HepG2 (cell line): ENCODE data around the gene PTMA. TPM values are rescaled to one million over a fixed set of nuclear protein-coding genes. Genes with fewer than 3 reads are reported as not detected.
A peak's percentile ranks its signal among the peaks of the same experiment; 100 is the strongest.

Source experiments
- ASH2L ChIP-seq: fragments of 300-600, 200-600 bp; sonication (generic); IDR thresholded peaks from 2 replicates; pipeline ENCODE4 v1.7.0; 2017; ENCODE audit warnings: low read depth, mild to moderate bottlenecking, moderate library complexity, mixed read lengths, low read length; ENCODE audit not compliant: insufficient read length
- CEBPG ChIP-seq: IDR thresholded peaks from 2 replicates; pipeline ENCODE4 v1.6.1; 2016
- EED ChIP-seq: sonication (generic); formaldehyde crosslinking; IDR thresholded peaks from 2 replicates; pipeline ENCODE4 v1.5.0; 2020; ENCODE audit warnings: mild to moderate bottlenecking, missing genetic modification reagents
- IRF2 ChIP-seq: IDR thresholded peaks from 2 replicates; pipeline ENCODE4 v1.6.1; 2018; ENCODE audit warnings: missing genetic modification reagents, missing compliant biosample characterization
- MTA1 ChIP-seq: sonication (generic); formaldehyde crosslinking; IDR thresholded peaks from 2 replicates; pipeline ENCODE4 v1.4.0; 2020; ENCODE audit warnings: missing genetic modification reagents, mild to moderate bottlenecking, borderline replicate concordance
- NFKBIZ ChIP-seq: IDR thresholded peaks from 2 replicates; pipeline ENCODE4 v1.6.1; 2018; ENCODE audit warnings: missing genetic modification reagents, missing compliant biosample characterization
- PRDM10 ChIP-seq: sonication (generic); formaldehyde crosslinking; IDR thresholded peaks from 2 replicates; pipeline ENCODE4 v1.4.0; 2020; ENCODE audit warnings: low read depth, missing genetic modification reagents
- RFX5 ChIP-seq: IDR thresholded peaks from 2 replicates; pipeline ENCODE4 v1.6.1; 2011; ENCODE audit warnings: low read depth, low read length, improper control_type of control experiment
- SMAD9 ChIP-seq: sonication (generic); formaldehyde crosslinking; IDR thresholded peaks from 2 replicates; pipeline ENCODE4 v1.5.1; 2020; ENCODE audit warnings: mild to moderate bottlenecking, missing genetic modification reagents
- SP140L ChIP-seq: sonication (generic); formaldehyde crosslinking; IDR thresholded peaks from 2 replicates; pipeline ENCODE4 v1.4.0; 2020; ENCODE audit warnings: missing genetic modification reagents, borderline replicate concordance
- TCF7 ChIP-seq: sonication (generic); IDR thresholded peaks from 2 replicates; pipeline ENCODE4 v1.6.1; 2016; ENCODE audit warnings: antibody characterized with exemption, low read depth
- TIGD3 ChIP-seq: sonication (generic); formaldehyde crosslinking; IDR thresholded peaks from 2 replicates; pipeline ENCODE4 v1.5.1; 2020; ENCODE audit warnings: mild to moderate bottlenecking, missing genetic modification reagents, borderline replicate concordance
- ZIK1 ChIP-seq: sonication (generic); formaldehyde crosslinking; IDR thresholded peaks from 2 replicates; pipeline ENCODE4 v1.5.0; 2020; ENCODE audit warnings: mild to moderate bottlenecking, low read depth, missing genetic modification reagents, borderline replicate concordance
- ZNF20 ChIP-seq: sonication (generic); formaldehyde crosslinking; IDR thresholded peaks from 2 replicates; pipeline ENCODE4 v1.4.0; 2020; ENCODE audit warnings: mild to moderate bottlenecking, moderate library complexity, missing genetic modification reagents
- ZNF614 ChIP-seq: IDR thresholded peaks from 2 replicates; pipeline ENCODE4 v1.6.1; 2018; ENCODE audit warnings: missing biosample characterization, missing genetic modification reagents, inconsistent platforms, borderline replicate concordance
- ZNF720 ChIP-seq: sonication (generic); formaldehyde crosslinking; IDR thresholded peaks from 2 replicates; pipeline ENCODE4 v1.4.0; 2020; ENCODE audit warnings: missing genetic modification reagents
- ZSCAN29 ChIP-seq: sonication (generic); formaldehyde crosslinking; conservative IDR thresholded peaks from 2 replicates; pipeline ENCODE4 v1.4.0; 2020; ENCODE audit warnings: mild to moderate bottlenecking, missing genetic modification reagents
- ZUFSP ChIP-seq: sonication (generic); formaldehyde crosslinking; IDR thresholded peaks from 2 replicates; pipeline ENCODE4 v1.9.0; 2021; ENCODE audit warnings: missing genetic modification reagents, mild to moderate bottlenecking, borderline replicate concordance
- polyA plus RNA-seq, 8 experiments: library from polyadenylated mRNA; depleted of rRNA in 3 of 8; stranded (reverse) in 7 of 8; unstranded in 1 of 8; fragments of >200 nt; fragmentation: Illumina TruSeq in 4 of 8; extraction: Trizol in 4 of 8; gene quantifications; 2 replicates each; pipeline versions ENCODE4 v1.2.1 to v1.2.3, GENCODE V29; 2011 to 2016; ENCODE audit warnings: low read depth in 4 of 8, missing spikeins in 1 of 8, mixed read lengths in 1 of 8; ENCODE audit not compliant: insufficient read depth in 1 of 8
- total RNA-seq, 5 experiments: library from RNA; depleted of rRNA; stranded (reverse); fragments of >200 nt; fragmentation: Illumina TruSeq; extraction: Trizol; gene quantifications; 2 replicates each; pipeline ENCODE4 v1.2.3, GENCODE V29; 2016; ENCODE audit warnings: low read depth in 1 of 5

PTMA gene
- total and polyA plus RNA-seq, 2 of the 13 experiments (the other 11 are each of a cell fraction or from before 2014, with no cell fraction given) = 190 to 1,086 TPM

- no peak; the same call in 1 of the 2 replicates for TF ChIP-seq TIGD3 (CRISPR knock-in tag)
- 0 out of 2 replicates have a peak, but pooled peaks have one; percentile 6 for TF ChIP-seq TCF7
- TF ChIP-seq ZSCAN29 (CRISPR knock-in tag) = no peak
- TF ChIP-seq EED (CRISPR knock-in tag) = no peak
- 0 out of 2 replicates have a peak, but pooled peaks have one; percentile 16 for TF ChIP-seq RFX5
- peak; percentile 35 for TF ChIP-seq ZIK1 (CRISPR knock-in tag)
- no peak for TF ChIP-seq SP140L (CRISPR knock-in tag)
- no peak for TF ChIP-seq SMAD9
- peak; percentile 77 for TF ChIP-seq ASH2L
- 0 out of 2 replicates have a peak, but pooled peaks have one; percentile 21 for TF ChIP-seq ZNF720 (CRISPR knock-in tag)
- TF ChIP-seq PRDM10 (CRISPR knock-in tag) = 0 out of 2 replicates have a peak, but pooled peaks have one; percentile 31
- no peak for TF ChIP-seq NFKBIZ
- peak; percentile 92; the same call in 1 of the 2 replicates for TF ChIP-seq ZNF614 (CRISPR knock-in tag)
- TF ChIP-seq ZUFSP (CRISPR knock-in tag) = no peak
- TF ChIP-seq ZNF20 = no peak; the same call in 1 of the 2 replicates
- TF ChIP-seq IRF2 (CRISPR knock-in tag) = 0 out of 2 replicates have a peak, but pooled peaks have one; percentile 66
- no peak; the same call in 1 of the 2 replicates for TF ChIP-seq MTA1
- TF ChIP-seq CEBPG = no peak
Measured at GRCh38 chr2:231707927-231708772, at the start of gene PTMA (continued).
